GM12892 (cell line): ENCODE results near the gene FUZ.

ENCODE experiments used
- POLR2A ChIP-seq: IDR thresholded peaks from 2 replicates; pipeline ENCODE4 v1.6.1; 2011; ENCODE audit warnings: low read depth, low read length, control low read depth
- POLR2AphosphoS5 ChIP-seq: IDR thresholded peaks from 2 replicates; pipeline ENCODE4 v1.6.1; 2011; ENCODE audit warnings: low read depth, low read length, control low read depth
- TAF1 ChIP-seq: IDR thresholded peaks from 2 replicates; pipeline ENCODE4 v1.6.1; 2011; ENCODE audit warnings: low read depth, mild to moderate bottlenecking, control low read depth, low read length, borderline replicate concordance

DNA sequence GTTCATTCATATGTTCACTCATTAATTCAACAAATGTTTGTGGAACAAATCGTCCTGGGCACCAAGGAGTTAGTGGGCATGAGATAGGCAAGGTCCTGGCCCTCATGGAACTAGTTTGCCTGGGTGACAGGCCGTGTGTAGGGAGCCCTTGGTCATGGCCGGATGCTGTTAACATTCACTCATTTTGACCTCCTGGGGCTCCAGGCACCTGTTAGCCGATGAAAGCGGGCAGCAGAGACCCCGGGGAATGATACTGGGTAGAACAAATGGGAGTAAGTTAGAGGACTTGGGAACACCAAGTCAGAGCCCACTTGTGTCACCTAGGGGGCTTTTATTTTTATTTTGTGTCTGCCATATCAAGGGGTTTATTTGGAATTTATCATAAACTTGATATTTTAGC is 11.6 kb upstream of the FUZ start:
- TF ChIP-seq TAF1 (no peak), POLR2A (no peak), POLR2AphosphoS5 (no peak)
